K562 (cell line): ENCODE results near the gene MKNK1. TPM values are rescaled to one million over a fixed set of nuclear protein-coding genes. Genes with fewer than 3 reads are reported as not detected.

ENCODE experiments used
- ARID1B ChIP-seq: fragments of 450-650 bp; IDR thresholded peaks from 2 replicates; pipeline ENCODE4 v1.6.1; 2016; ENCODE audit warnings: antibody characterized with exemption, mild to moderate bottlenecking, inconsistent platforms
- ARNT ChIP-seq, 2 experiments: fragments of 450-650 bp; IDR thresholded peaks; 2 replicates each; pipeline ENCODE4 v1.6.1; 2016; ENCODE audit warnings: mild to moderate bottlenecking in 1 of 2
- BMI1 ChIP-seq: fragments of 150-350 bp; IDR thresholded peaks from 2 replicates; pipeline ENCODE4 v1.6.1; 2014; ENCODE audit warnings: low read length
- CXXC5 ChIP-seq: fragments of 250-450 bp; sonication (Bioruptor Pico); IDR thresholded peaks from 2 replicates; pipeline ENCODE4 v1.8.0; 2022; ENCODE audit warnings: inconsistent platforms, mild to moderate bottlenecking, moderate library complexity
- ELF4 ChIP-seq: fragments of 450-650 bp; formaldehyde crosslinking; IDR thresholded peaks from 2 replicates; pipeline ENCODE4 v1.4.0; 2022; ENCODE audit warnings: missing genetic modification characterization
- ESRRA ChIP-seq: fragments of 450-650 bp; IDR thresholded peaks from 2 replicates; pipeline ENCODE4 v1.6.1; 2014; ENCODE audit warnings: low read depth, mild to moderate bottlenecking, moderate library complexity, borderline replicate concordance
- ETS2 ChIP-seq: IDR thresholded peaks from 2 replicates; pipeline ENCODE4 v1.6.1; 2016; ENCODE audit warnings: borderline replicate concordance, missing genetic modification characterization, mild to moderate bottlenecking, moderate library complexity, missing compliant biosample characterization; ENCODE audit not compliant: poor library complexity, severe bottlenecking
- FOSL1 ChIP-seq: fragments of 200-800 bp; sonication (Bioruptor generic); conservative IDR thresholded peaks from 2 replicates; pipeline ENCODE4 v1.6.1; 2016; ENCODE audit warnings: missing genetic modification characterization, missing compliant biosample characterization
- GATA2 ChIP-seq: sonication (generic); formaldehyde crosslinking; IDR thresholded peaks from 2 replicates; pipeline ENCODE4 v1.4.0; 2020; ENCODE audit warnings: mild to moderate bottlenecking, missing genetic modification reagents
- JUND ChIP-seq, 2 experiments: IDR thresholded peaks; 2 replicates in 1 of 2; 3 replicates in 1 of 2; pipeline ENCODE4 v1.6.1; 2011; ENCODE audit warnings: borderline replicate concordance in 2 of 2, low read depth in 2 of 2, low read length in 2 of 2, improper control_type of control experiment in 1 of 2, missing biosample characterization in 1 of 2, missing genetic modification characterization in 1 of 2, missing genetic modification reagents in 1 of 2
- KDM1A ChIP-seq, 2 experiments: fragments of 450-650 bp; IDR thresholded peaks; 2 replicates each; pipeline ENCODE4 v1.6.1; 2016; ENCODE audit warnings: mild to moderate bottlenecking in 2 of 2
- LCOR ChIP-seq: sonication (generic); formaldehyde crosslinking; IDR thresholded peaks from 2 replicates; pipeline ENCODE4 v1.8.0; 2022; ENCODE audit warnings: mild to moderate bottlenecking, missing genetic modification reagents
- MYBL2 ChIP-seq, 2 experiments: fragments of 450-650 bp in 1 of 2; sonication (generic) in 1 of 2; formaldehyde crosslinking in 1 of 2; IDR thresholded peaks; 2 replicates each; pipeline versions ENCODE4 v1.6.1 to v1.8.1; 2017 to 2022; ENCODE audit warnings: borderline replicate concordance in 1 of 2, inconsistent platforms in 1 of 2, low read depth in 1 of 2, mild to moderate bottlenecking in 1 of 2, missing genetic modification reagents in 1 of 2, moderate library complexity in 1 of 2
- MYC ChIP-seq, 2 experiments: fragments of 250-450 bp in 1 of 2; sonication (Bioruptor Pico) in 1 of 2; IDR thresholded peaks; 2 replicates each; pipeline versions ENCODE4 v1.5.1 to v1.6.1; 2012 to 2021; ENCODE audit warnings: low read depth in 2 of 2, borderline replicate concordance in 1 of 2, improper control_type of control experiment in 1 of 2, low read length in 1 of 2, mild to moderate bottlenecking in 1 of 2, moderate library complexity in 1 of 2
- NEUROD1 ChIP-seq: fragments of 150-350 bp; IDR thresholded peaks from 2 replicates; pipeline ENCODE4 v1.6.1; 2014; ENCODE audit warnings: borderline replicate concordance, low read length, low read depth; ENCODE audit not compliant: partially characterized antibody
- SMARCE1 ChIP-seq: fragments of 450-650 bp; IDR thresholded peaks from 2 replicates; pipeline ENCODE4 v1.7.1; 2016; ENCODE audit warnings: mild to moderate bottlenecking
- SOX6 ChIP-seq: fragments of 450-650 bp; IDR thresholded peaks from 2 replicates; pipeline ENCODE4 v1.6.1; 2014; ENCODE audit warnings: mild to moderate bottlenecking
- TAL1 ChIP-seq: fragments of 450-650 bp; IDR thresholded peaks from 2 replicates; pipeline ENCODE4 v1.6.1; 2016; ENCODE audit warnings: mild to moderate bottlenecking
- TCF3 ChIP-seq: sonication (generic); formaldehyde crosslinking; IDR thresholded peaks from 2 replicates; pipeline ENCODE4 v1.4.0; 2020; ENCODE audit warnings: mild to moderate bottlenecking, missing genetic modification reagents
- VEZF1 ChIP-seq: fragments of 200-800 bp; sonication (Bioruptor generic); IDR thresholded peaks from 2 replicates; pipeline ENCODE4 v1.6.1; 2017; ENCODE audit warnings: missing genetic modification characterization, missing compliant biosample characterization
- ZFX ChIP-seq: sonication (generic); formaldehyde crosslinking; IDR thresholded peaks from 2 replicates; pipeline ENCODE4 v1.8.0; 2022; ENCODE audit warnings: mild to moderate bottlenecking, missing genetic modification reagents, moderate library complexity
- ZNF133 ChIP-seq: fragments of 250-450 bp; sonication (Bioruptor Pico); IDR thresholded peaks from 2 replicates; pipeline ENCODE4 v1.4.0; 2020; ENCODE audit warnings: mild to moderate bottlenecking
- ZNF146 ChIP-seq: IDR thresholded peaks from one replicate; pipeline ENCODE4 v1.6.1; 2018; ENCODE audit warnings: missing compliant biosample characterization; ENCODE audit not compliant: unreplicated experiment
- ZNF174 ChIP-seq: fragments of 250-450 bp; sonication (Bioruptor Pico); IDR thresholded peaks from 2 replicates; pipeline ENCODE4 v1.4.0; 2020; ENCODE audit warnings: mild to moderate bottlenecking
- ZNF263 ChIP-seq: sonication (generic); formaldehyde crosslinking; IDR thresholded peaks from 2 replicates; pipeline ENCODE4 v1.8.0; 2022; ENCODE audit warnings: mild to moderate bottlenecking, missing genetic modification reagents, borderline replicate concordance
- ZNF280A ChIP-seq: fragments of 450-650 bp; IDR thresholded peaks from 2 replicates; pipeline ENCODE4 v1.6.1; 2018; ENCODE audit warnings: mild to moderate bottlenecking, low read depth; ENCODE audit not compliant: partially characterized antibody
- ZNF785 ChIP-seq: fragments of 250-450 bp; sonication (Bioruptor Pico); IDR thresholded peaks from 2 replicates; pipeline ENCODE4 v1.4.0; 2020; ENCODE audit warnings: mild to moderate bottlenecking
- polyA plus RNA-seq, 8 experiments: library from polyadenylated mRNA; depleted of rRNA in 4 of 8; stranded (reverse) in 5 of 8; unstranded in 3 of 8; fragments of >200 nt; fragmentation: Nextera tagmentation in 2 of 8; fragmentation: Illumina TruSeq in 1 of 8; extraction: Ambion mirVana in 2 of 8; extraction: Trizol in 1 of 8; gene quantifications; 2 replicates each; pipeline versions ENCODE4 v1.2.1 to v1.2.3, GENCODE V29; 2011 to 2014; ENCODE audit warnings: inconsistent platforms in 1 of 8, missing spikeins in 1 of 8
- total RNA-seq, 7 experiments: library from RNA; depleted of rRNA in 6 of 7; stranded (reverse); fragments of >200 nt in 6 of 7; fragmentation: Illumina TruSeq in 2 of 7; extraction: Trizol in 2 of 7; gene quantifications; 2 replicates each; pipeline versions ENCODE4 v1.2.1 to v1.2.3, GENCODE V29; 2011 to 2021; ENCODE audit warnings: low replicate concordance in 1 of 7

The MKNK1 gene
- total and polyA plus RNA-seq, 9 of the 15 experiments (the other 6 are each of a cell fraction or from before 2014, with no cell fraction given), result 27.7 to 51.3 (median 43.7) TPM

GRCh38 chr1:46582972-46583371 lies 21.1 kb downstream of the MKNK1 start (continued):
- 0 out of 2 replicates have a peak, but pooled peaks have one; percentile 10 for TF ChIP-seq SOX6
- TF ChIP-seq ZNF280A, result no peak
- peak; percentile 36; the same call in 1 of the 2 replicates for TF ChIP-seq TAL1
- TF ChIP-seq MYBL2 (IDR thresholded peaks at IDR 0.05; ENCODE audit: low read depth), result no peak
- no peak for TF ChIP-seq MYBL2 (CRISPR knock-in tag; IDR thresholded peaks at IDR 0.05; ENCODE audit: borderline replicate concordance)
- no peak for TF ChIP-seq ZNF785 (CRISPR knock-in tag)
- TF ChIP-seq ELF4, result 0 out of 2 replicates have a peak, but pooled peaks have one; percentile 46
- TF ChIP-seq BMI1, result no peak
- no peak for TF ChIP-seq ETS2
- 0 out of 2 replicates have a peak, but pooled peaks have one; percentile 14 for TF ChIP-seq LCOR (CRISPR knock-in tag)
- no peak for TF ChIP-seq ARNT (IDR thresholded peaks at IDR 0.05)
- TF ChIP-seq ZNF146 (CRISPR knock-in tag), result no peak
- peak; percentile 28; the same call in 1 of the 2 replicates for TF ChIP-seq ESRRA
- peak; percentile 75 for TF ChIP-seq FOSL1 (tag)
- TF ChIP-seq VEZF1 (CRISPR knock-in tag), result 0 out of 2 replicates have a peak, but pooled peaks have one; percentile 24
- TF ChIP-seq NEUROD1, result no peak
- peak; percentile 26; the same call in 1 of the 2 replicates for TF ChIP-seq CXXC5 (CRISPR knock-in tag)
- TF ChIP-seq SMARCE1, result peak; percentile 35; the same call in 1 of the 2 replicates
- TF ChIP-seq ZNF263 (CRISPR knock-in tag), result peak; percentile 98
- TF ChIP-seq TCF3 (CRISPR knock-in tag), result peak; percentile 65
- TF ChIP-seq ARID1B, result peak; percentile 62
- TF ChIP-seq KDM1A (IDR thresholded peaks at IDR 0.05), result 0 out of 4 replicates have a peak, but pooled peaks of 1 of the 2 experiments have one; percentile 18
- 0 out of 2 replicates have a peak, but pooled peaks have one; percentile 25 for TF ChIP-seq MYC (IDR thresholded peaks at IDR 0.05; ENCODE audit: low read depth, low read length)
- TF ChIP-seq MYC (CRISPR knock-in tag; IDR thresholded peaks at IDR 0.05; ENCODE audit: borderline replicate concordance, low read depth), result no peak
- no peak for TF ChIP-seq ZNF174 (CRISPR knock-in tag)
- peak; percentile 16; the same call in 1 of the 2 replicates for TF ChIP-seq ZFX (CRISPR knock-in tag)
- TF ChIP-seq ZNF133 (CRISPR knock-in tag), result no peak
- TF ChIP-seq JUND (IDR thresholded peaks at IDR 0.05; ENCODE audit: borderline replicate concordance, low read depth, low read length), result peak; percentile 8; the same call in 1 of the 2 replicates
- no peak; the same call in 2 of the 3 replicates for TF ChIP-seq JUND (tag; IDR thresholded peaks at IDR 0.05; ENCODE audit: borderline replicate concordance, low read depth, low read length)
- peak; percentile 19; the same call in 1 of the 2 replicates for TF ChIP-seq GATA2 (CRISPR knock-in tag)
